Kidney epithelial cell (primary cell): ENCODE data around the gene EQTN. TPM values are rescaled to one million over a fixed set of nuclear protein-coding genes. Genes with fewer than 3 reads are reported as not detected.

Source experiments
- DNase-seq: peaks from one replicate; pipeline ENCODE4 v3.0.0-alpha.2; 2010; ENCODE audit warnings: low read depth
- H3K27me3 ChIP-seq: 2 replicates; pipeline ENCODE4 v1.6.0; 2011; ENCODE audit warnings: low read length; ENCODE audit not compliant: control insufficient read depth, insufficient read depth
- H3K36me3 ChIP-seq: 2 replicates; pipeline ENCODE4 v1.5.1; 2011; ENCODE audit warnings: low read length; ENCODE audit not compliant: control insufficient read depth, insufficient read depth
- H3K4me3 ChIP-seq: 2 replicates; pipeline ENCODE4 v1.5.1; 2011; ENCODE audit warnings: low read depth, mild to moderate bottlenecking, control low read depth, low read length
- total RNA-seq: library from RNA; depleted of rRNA; stranded (reverse); fragments of >200 nt; gene quantifications from 2 replicates; pipeline ENCODE4 v1.2.3, GENCODE V29; 2015
- TF ChIP-seq, protein P1 (sequence below): IDR thresholded peaks from 2 replicates; pipeline ENCODE4 v1.5.1; 2011; ENCODE audit warnings: mild to moderate bottlenecking, moderate library complexity, low read length, control low read depth, inconsistent platforms; ENCODE audit not compliant: insufficient read depth, poor library complexity, severe bottlenecking

Gene EQTN
- total RNA-seq, 1 donor from 2014 or later, result not detected

DNA sequence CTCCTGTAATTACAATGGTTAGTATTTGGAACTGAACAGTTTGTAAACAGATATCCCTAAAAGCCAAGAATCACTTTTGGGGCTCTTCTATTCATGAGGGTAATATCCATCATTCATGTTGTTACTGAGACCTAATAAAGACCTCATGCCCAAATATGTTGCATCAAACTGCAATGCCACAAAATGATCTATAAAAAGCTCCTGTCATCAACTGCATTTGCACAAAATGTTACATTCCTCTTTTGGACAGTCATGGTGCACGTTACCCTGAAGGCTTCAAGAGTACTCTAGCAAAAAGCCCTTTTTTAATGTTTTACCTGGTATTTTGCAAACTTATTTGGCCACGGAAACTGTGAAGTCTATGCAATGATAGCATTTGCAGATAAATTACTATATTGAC lies 14.2 kb upstream of the EQTN start:
- Histone ChIP-seq H3K36me3 (no peaks in the 10 kb centered on the region), H3K4me3 (no peak overlapping the region), H3K27me3 (no peaks in the 10 kb centered on the region)
- DNase-seq, result no peak
- TF ChIP-seq, protein P1, sequence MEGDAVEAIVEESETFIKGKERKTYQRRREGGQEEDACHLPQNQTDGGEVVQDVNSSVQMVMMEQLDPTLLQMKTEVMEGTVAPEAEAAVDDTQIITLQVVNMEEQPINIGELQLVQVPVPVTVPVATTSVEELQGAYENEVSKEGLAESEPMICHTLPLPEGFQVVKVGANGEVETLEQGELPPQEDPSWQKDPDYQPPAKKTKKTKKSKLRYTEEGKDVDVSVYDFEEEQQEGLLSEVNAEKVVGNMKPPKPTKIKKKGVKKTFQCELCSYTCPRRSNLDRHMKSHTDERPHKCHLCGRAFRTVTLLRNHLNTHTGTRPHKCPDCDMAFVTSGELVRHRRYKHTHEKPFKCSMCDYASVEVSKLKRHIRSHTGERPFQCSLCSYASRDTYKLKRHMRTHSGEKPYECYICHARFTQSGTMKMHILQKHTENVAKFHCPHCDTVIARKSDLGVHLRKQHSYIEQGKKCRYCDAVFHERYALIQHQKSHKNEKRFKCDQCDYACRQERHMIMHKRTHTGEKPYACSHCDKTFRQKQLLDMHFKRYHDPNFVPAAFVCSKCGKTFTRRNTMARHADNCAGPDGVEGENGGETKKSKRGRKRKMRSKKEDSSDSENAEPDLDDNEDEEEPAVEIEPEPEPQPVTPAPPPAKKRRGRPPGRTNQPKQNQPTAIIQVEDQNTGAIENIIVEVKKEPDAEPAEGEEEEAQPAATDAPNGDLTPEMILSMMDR, result no peak

DNA sequence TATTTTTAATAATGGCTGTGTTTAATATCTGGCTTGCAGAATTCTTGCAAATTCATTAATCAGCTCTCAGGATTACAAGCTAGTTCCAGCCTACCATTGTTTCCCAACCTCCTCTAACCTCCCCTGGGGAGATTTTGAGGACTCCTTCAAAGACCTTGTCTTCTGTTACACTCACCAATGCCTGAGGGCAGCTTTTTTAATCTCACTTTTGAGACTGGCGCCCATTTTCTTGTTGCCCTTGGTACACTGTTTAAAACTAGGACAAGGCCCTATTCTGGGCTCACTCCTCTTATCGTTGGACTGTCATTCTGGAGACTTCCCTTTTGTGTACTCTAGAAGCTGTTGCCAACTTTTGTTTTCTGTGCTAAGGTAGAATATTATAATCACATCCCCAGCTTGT lies 13.6 kb upstream of the EQTN start:
- no peak overlapping the region for H3K4me3 ChIP-seq
- H3K27me3 ChIP-seq, result no peaks in the 10 kb centered on the region
- H3K36me3 ChIP-seq, result no peaks in the 10 kb centered on the region
- DNase-seq, result no peak
- TF ChIP-seq, protein P1, result no peak

DNA sequence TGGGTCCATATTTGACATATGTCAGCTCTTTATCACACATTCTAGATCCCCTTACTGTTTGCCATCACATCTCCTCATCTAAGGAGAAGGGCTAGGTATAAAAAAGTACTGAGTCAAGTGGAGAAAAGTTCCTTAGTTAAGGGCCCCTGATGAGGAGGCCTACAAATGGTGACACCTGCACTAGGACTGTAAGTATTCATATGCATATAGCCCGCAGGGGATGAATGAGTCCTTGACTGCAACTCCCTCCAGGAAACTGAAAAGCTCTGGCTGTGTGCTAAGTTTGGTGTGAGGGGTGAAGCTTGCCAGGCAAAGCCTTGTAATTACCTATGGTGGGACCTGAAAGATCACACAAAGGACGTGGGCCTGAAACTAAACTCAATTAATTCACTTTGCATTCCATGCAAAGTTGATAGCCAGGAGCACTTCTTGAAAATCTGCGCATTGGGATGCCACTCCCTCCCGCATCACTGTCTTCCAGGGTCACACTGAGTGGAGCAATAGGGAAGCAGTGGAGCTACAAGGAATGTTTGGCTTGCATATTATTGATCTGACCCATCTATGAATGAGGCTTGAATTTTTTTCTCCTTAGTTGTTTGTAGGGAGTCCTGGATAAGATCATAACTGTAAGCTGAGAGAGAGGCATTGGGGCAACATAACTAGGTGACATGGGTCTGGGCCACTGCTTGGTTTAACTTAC lies 11.9 kb upstream of the EQTN start:
- Histone ChIP-seq H3K4me3 (no peak overlapping the region), H3K36me3 (no peaks in the 10 kb centered on the region), H3K27me3 (no peaks in the 10 kb centered on the region)
- TF ChIP-seq, protein P1, result no peak
- DNase-seq, result no peak

DNA sequence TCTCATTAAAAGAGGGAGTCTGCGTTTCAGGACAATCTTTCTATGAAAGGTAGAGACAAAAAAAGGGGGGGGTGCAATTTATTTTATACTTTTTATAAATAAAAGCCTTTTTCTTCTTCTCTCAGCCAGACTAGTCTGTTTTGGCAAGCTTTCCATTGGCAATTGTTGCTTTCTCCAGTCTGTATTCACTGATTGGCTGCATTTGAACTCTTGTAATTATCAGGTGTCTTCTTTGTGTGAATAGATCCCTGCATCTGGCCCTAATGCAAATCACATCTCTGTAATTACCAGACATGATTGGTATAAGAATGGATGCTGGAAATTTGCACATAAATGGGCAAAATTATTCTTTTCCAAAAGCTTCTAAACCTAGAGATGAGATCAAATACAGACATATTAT lies 7.6 kb upstream of the EQTN start:
- H3K36me3 ChIP-seq, result no peaks in the 10 kb centered on the region
- TF ChIP-seq, protein P1, result no peak

DNA sequence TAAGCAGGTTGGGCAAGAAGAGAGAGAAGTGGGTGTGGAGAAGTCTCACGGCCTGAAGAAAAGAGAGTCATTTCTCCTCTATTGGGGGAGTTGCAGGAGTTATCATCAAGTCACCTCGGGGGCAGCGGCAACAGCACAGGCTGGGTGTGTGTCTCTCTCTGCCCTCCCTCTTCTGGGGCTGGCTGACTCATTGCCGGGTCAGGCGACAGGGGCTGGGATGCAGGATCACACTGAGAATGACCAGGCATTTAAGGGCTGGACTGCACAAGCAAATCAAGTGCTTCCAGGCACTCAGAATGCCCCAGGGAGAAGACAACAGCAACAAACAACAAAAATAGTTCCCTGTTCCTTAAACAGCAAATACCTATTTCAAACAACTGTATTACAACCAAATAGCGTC lies 6.3 kb upstream of the EQTN start:
- no peak overlapping the region for H3K4me3 ChIP-seq
- no peaks in the 10 kb centered on the region for H3K36me3 ChIP-seq
- TF ChIP-seq, protein P1, result no peak
- no peaks in the 10 kb centered on the region for H3K27me3 ChIP-seq
- DNase-seq, result peak; percentile 12

More for the DNA sequence above, 7.6 kb upstream of the EQTN start:
- no peak for DNase-seq
- Histone ChIP-seq H3K4me3 (no peak overlapping the region), H3K27me3 (no peaks in the 10 kb centered on the region)

DNA sequence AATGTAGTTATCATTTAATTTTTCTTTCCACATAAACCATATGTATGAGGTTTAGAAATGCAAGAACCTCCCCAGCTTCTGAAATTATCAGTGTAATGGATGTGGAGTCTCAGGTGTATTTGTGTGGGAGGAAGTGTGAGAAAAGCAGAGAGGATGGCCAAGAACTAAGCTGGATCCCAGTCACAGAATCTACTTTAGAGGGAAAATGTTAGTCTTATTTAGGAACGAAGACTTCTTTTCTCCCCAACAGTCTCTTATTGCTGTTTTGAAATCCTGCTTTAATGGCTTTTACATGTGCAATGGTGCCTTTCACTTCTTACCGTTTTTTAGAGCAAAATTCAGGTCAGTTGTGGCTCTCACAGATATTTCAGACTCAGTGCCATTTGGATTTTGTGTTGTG lies 3.0 kb downstream of the EQTN start:
- Histone ChIP-seq H3K4me3 (no peak overlapping the region), H3K36me3 (no peaks in the 10 kb centered on the region), H3K27me3 (no peaks in the 10 kb centered on the region)
- TF ChIP-seq, protein P1, result no peak
- DNase-seq, result no peak
